HepG2 (cell line): ENCODE measurements around the gene SP9. TPM values are rescaled to one million over a fixed set of nuclear protein-coding genes. Genes with fewer than 3 reads are reported as not detected.

ENCODE experiments used
- ATAC-seq: fragments of 200-7000 bp; cut with Tn5 transposase; 3 replicates; pipeline ENCODE4 v1.9.1; 2020; ENCODE audit warnings: mild to moderate bottlenecking, moderate library complexity
- BruUV-seq: library from RNA; stranded (reverse); fragments of 400-500 nt; replicated peaks from 2 replicates; lab custom pipeline; 2021; lab: Mats Ljungman, UMichigan
- CTCF ChIA-PET: fragments of 300-600 bp; formaldehyde crosslinking; extraction: SDS; loops from one replicate; lab custom pipeline; 2021; ENCODE audit warnings: low total read pairs, inconsistent platforms, low intra/inter-chr PET ratio; lab: Yijun Ruan, JAX
- POLR2A ChIA-PET: fragments of 350-600 bp; sonication (Branson Sonifier 250); formaldehyde crosslinking; loops from one replicate; lab custom pipeline; 2020; ENCODE audit warnings: antibody characterized with exemption, inconsistent platforms; lab: Yijun Ruan, JAX
- DNase-seq: peaks from one replicate; pipeline ENCODE4 v3.0.0-alpha.2; 2015; ENCODE audit warnings: low spot score
- FAIRE-seq: peaks from 3 replicates; lab custom pipeline; 2011; peaks lifted over from hg19 to GRCh38; lab: Jason Lieb, UNC
- H2AFZ ChIP-seq: one replicate; pipeline ENCODE4 v1.6.1; 2011; ENCODE audit warnings: low read length, inconsistent platforms
- H3K27ac ChIP-seq: fragments of 300-600 bp; 3 replicates; pipeline ENCODE4 v1.8.0; 2011; ENCODE audit warnings: mixed run types, mild to moderate bottlenecking, mixed read lengths, low read length, inconsistent platforms; ENCODE audit not compliant: insufficient read depth; ENCODE audit errors: extremely low read length
- H3K27me3 ChIP-seq, 2 experiments: fragments of 200-600 bp in 1 of 2; 2 replicates in 1 of 2; 3 replicates in 1 of 2; pipeline versions ENCODE4 v1.6.0 to v1.8.0; 2011; ENCODE audit warnings: low read length in 2 of 2, mild to moderate bottlenecking in 2 of 2, moderate library complexity in 2 of 2, inconsistent platforms in 1 of 2; ENCODE audit not compliant: insufficient read depth in 2 of 2, control insufficient read depth in 1 of 2
- H3K36me3 ChIP-seq, 2 experiments: fragments of 200-600 bp in 1 of 2; replicated peaks in 1 of 2; 2 replicates in 1 of 2; 3 replicates in 1 of 2; pipeline versions ENCODE4 v1.5.1 to v1.8.0; 2011; ENCODE audit warnings: low read length in 2 of 2, inconsistent platforms in 1 of 2; ENCODE audit not compliant: insufficient read depth in 2 of 2, control insufficient read depth in 1 of 2
- H3K4me1 ChIP-seq: 2 replicates; pipeline ENCODE4 v1.5.1; 2012; ENCODE audit warnings: low read length, inconsistent platforms; ENCODE audit not compliant: insufficient read depth
- H3K4me2 ChIP-seq: 2 replicates; pipeline ENCODE4 v1.6.0; 2011; ENCODE audit warnings: low read depth, low read length, inconsistent platforms
- H3K4me3 ChIP-seq, 3 experiments: fragments of 200-600 bp in 1 of 3; sonication (generic), shearing (Covaris generic) in 1 of 3; replicated peaks in 1 of 3; 2 replicates each; pipeline ENCODE4 v1.5.1; 2011 to 2016; ENCODE audit warnings: low read length in 3 of 3, inconsistent platforms in 2 of 3, low read depth in 2 of 3, mild to moderate bottlenecking in 2 of 3, control low read depth in 1 of 3, mixed read lengths in 1 of 3; ENCODE audit not compliant: insufficient read depth in 1 of 3
- H3K79me2 ChIP-seq: one replicate; pipeline ENCODE4 v1.6.1; 2011; ENCODE audit warnings: low read length, inconsistent platforms; ENCODE audit not compliant: insufficient read depth
- H3K9ac ChIP-seq: 2 replicates; pipeline ENCODE4 v1.6.0; 2011; ENCODE audit warnings: mild to moderate bottlenecking, low read depth, low read length, inconsistent platforms; ENCODE audit not compliant: insufficient read depth
- H3K9me3 ChIP-seq: 2 replicates; pipeline ENCODE4 v1.5.1; 2012; ENCODE audit warnings: mild to moderate bottlenecking, low read length
- H4K20me1 ChIP-seq: 2 replicates; pipeline ENCODE4 v1.6.0; 2011; ENCODE audit warnings: inconsistent platforms, mild to moderate bottlenecking, low read length, moderate library complexity; ENCODE audit not compliant: insufficient read depth
- HOXA7 ChIP-seq: sonication (generic); formaldehyde crosslinking; IDR thresholded peaks from 2 replicates; pipeline ENCODE4 v1.8.1; 2022; ENCODE audit warnings: mild to moderate bottlenecking, missing genetic modification reagents, moderate library complexity
- ISL2 ChIP-seq: sonication (generic); formaldehyde crosslinking; IDR thresholded peaks from 2 replicates; pipeline ENCODE4 v1.5.0; 2020; ENCODE audit warnings: missing genetic modification reagents
- KLF9 ChIP-seq: IDR thresholded peaks from 2 replicates; pipeline ENCODE4 v1.6.1; 2016; ENCODE audit warnings: low read depth
- MTF2 ChIP-seq: sonication (generic); formaldehyde crosslinking; IDR thresholded peaks from 2 replicates; pipeline ENCODE4 v1.5.0; 2020; ENCODE audit warnings: missing genetic modification reagents, borderline replicate concordance
- RBFOX2 ChIP-seq: fragments of 200-400 bp; formaldehyde crosslinking; IDR thresholded peaks from 2 replicates; pipeline ENCODE4 v1.6.1; 2017; ENCODE audit warnings: low read depth, mild to moderate bottlenecking, low read length
- SAP130 ChIP-seq: IDR thresholded peaks from 2 replicates; pipeline ENCODE4 v1.6.1; 2016; ENCODE audit warnings: low read depth
- SCMH1 ChIP-seq: sonication (generic); formaldehyde crosslinking; IDR thresholded peaks from 2 replicates; pipeline ENCODE4 v1.9.0; 2021; ENCODE audit warnings: missing genetic modification reagents, mild to moderate bottlenecking, borderline replicate concordance
- SIN3B ChIP-seq: fragments of 150-350 bp; IDR thresholded peaks from 2 replicates; pipeline ENCODE4 v1.6.1; 2014; ENCODE audit warnings: low read length
- SIX1 ChIP-seq: sonication (generic); formaldehyde crosslinking; IDR thresholded peaks from 2 replicates; pipeline ENCODE4 v1.4.0; 2020; ENCODE audit warnings: missing genetic modification reagents, borderline replicate concordance
- SIX4 ChIP-seq: sonication (generic); formaldehyde crosslinking; IDR thresholded peaks from 2 replicates; pipeline ENCODE4 v1.4.0; 2020; ENCODE audit warnings: missing genetic modification reagents
- SOX6 ChIP-seq, 2 experiments: fragments of 450-650 bp in 1 of 2; sonication (generic) in 1 of 2; formaldehyde crosslinking in 1 of 2; IDR thresholded peaks; 2 replicates each; pipeline versions ENCODE4 v1.4.0 to v1.6.1; 2017 to 2020; ENCODE audit warnings: antibody characterized with exemption in 1 of 2, mild to moderate bottlenecking in 1 of 2, missing genetic modification reagents in 1 of 2
- TEAD3 ChIP-seq: optimal IDR thresholded peaks from 2 replicates; pipeline ENCODE3; 2016; ENCODE audit warnings: borderline replicate concordance
- XRCC5 ChIP-seq: fragments of 200-400 bp; formaldehyde crosslinking; optimal IDR thresholded peaks from 2 replicates; pipeline ENCODE3; 2017; ENCODE audit warnings: mild to moderate bottlenecking, low read length
- ZNF432 ChIP-seq: sonication (generic); formaldehyde crosslinking; IDR thresholded peaks from 2 replicates; pipeline ENCODE4 v1.5.0; 2020; ENCODE audit warnings: missing genetic modification reagents, mild to moderate bottlenecking, borderline replicate concordance
- ZNF512 ChIP-seq: sonication (generic); formaldehyde crosslinking; IDR thresholded peaks from 2 replicates; pipeline ENCODE4 v1.4.0; 2020; ENCODE audit warnings: mild to moderate bottlenecking, missing genetic modification reagents
- ZNF782 ChIP-seq: sonication (generic); formaldehyde crosslinking; IDR thresholded peaks from 2 replicates; pipeline ENCODE4 v1.4.0; 2020; ENCODE audit warnings: missing genetic modification reagents, mild to moderate bottlenecking, borderline replicate concordance
- ZNF800 ChIP-seq: sonication (generic); formaldehyde crosslinking; IDR thresholded peaks from 2 replicates; pipeline ENCODE4 v1.4.0; 2020; ENCODE audit warnings: missing genetic modification reagents
- WGBS: methylation state at CpG from one replicate; pipeline ENCODE4 v1.1.6; 2017; ENCODE audit warnings: low lambda C conversion rate; 5-methylcytosine and 5-hydroxymethylcytosine counted together
- in situ Hi-C: cut with HindIII; loops from 2 replicates; pipeline ENCODE4 v1.10.0; 2017; ENCODE audit warnings: low pct_unique_long_range_greater_than_20kb; ENCODE audit not compliant: extremely low pct_ligation_motif_present
- intact Hi-C: fragments of 100-400 bp; cut with micrococcal nuclease; formaldehyde crosslinking; loops from one replicate; pipeline ENCODE4 v1.10.0; 2022; ENCODE audit not compliant: unreplicated experiment
- polyA plus RNA-seq, 8 experiments: library from polyadenylated mRNA; depleted of rRNA in 3 of 8; stranded (reverse) in 7 of 8; unstranded in 1 of 8; fragments of >200 nt; fragmentation: Illumina TruSeq in 4 of 8; extraction: Trizol in 4 of 8; gene quantifications; 2 replicates each; pipeline versions ENCODE4 v1.2.1 to v1.2.3, GENCODE V29; 2011 to 2016; ENCODE audit warnings: low read depth in 4 of 8, missing spikeins in 1 of 8, mixed read lengths in 1 of 8; ENCODE audit not compliant: insufficient read depth in 1 of 8
- total RNA-seq, 5 experiments: library from RNA; depleted of rRNA; stranded (reverse); fragments of >200 nt; fragmentation: Illumina TruSeq; extraction: Trizol; gene quantifications; 2 replicates each; pipeline ENCODE4 v1.2.3, GENCODE V29; 2016; ENCODE audit warnings: low read depth in 1 of 5

Gene SP9
- total and polyA plus RNA-seq, 2 of the 13 experiments (the other 11 are each of a cell fraction or from before 2014, with no cell fraction given), result not detected

DNA sequence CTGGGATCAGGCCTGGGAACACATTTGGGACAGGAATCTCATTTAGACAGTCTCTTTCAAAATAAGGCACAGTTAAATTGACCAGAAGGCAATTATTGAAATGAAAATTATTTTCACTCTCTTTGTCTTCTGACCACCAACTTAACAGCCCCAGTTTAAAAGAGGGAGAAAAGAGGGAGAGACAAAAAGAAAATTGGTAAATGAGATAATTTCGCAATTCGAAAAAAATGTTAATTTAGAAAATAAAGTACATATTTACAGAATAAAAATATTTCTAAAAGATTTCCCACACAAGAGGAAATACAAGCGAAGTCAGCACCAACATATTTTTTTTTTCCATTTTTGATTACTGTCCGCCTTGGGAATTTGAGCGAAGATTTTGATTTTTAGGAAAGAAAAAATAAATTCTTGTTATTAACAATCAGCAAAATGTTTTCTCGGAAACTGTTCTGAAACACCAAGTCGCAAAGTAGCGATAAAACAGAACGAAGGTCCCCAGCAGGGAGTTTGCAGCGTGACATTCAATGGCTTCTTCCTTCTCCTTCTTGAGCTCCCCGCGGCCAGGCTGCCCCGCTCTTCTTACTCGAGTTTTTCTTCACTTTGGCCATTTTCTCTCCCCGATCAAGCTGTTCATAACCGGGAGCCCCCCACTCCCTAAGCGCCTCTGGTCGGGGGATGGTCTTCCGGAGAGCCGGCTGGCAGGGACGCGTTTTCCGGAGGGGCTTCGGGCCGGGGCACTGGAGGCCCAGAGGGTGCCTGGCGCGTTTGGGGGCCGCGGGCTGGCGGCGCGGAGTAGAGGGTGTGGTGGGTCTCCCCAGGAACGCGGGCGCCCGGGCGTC lies 5.0 kb downstream of the SP9 start (continued):
- TF ChIP-seq XRCC5, result peak; percentile 18
- TF ChIP-seq ZNF512 (CRISPR knock-in tag), result 0 out of 2 replicates have a peak, but pooled peaks have one; percentile 7

GRCh38 chr2:174340400-174341292 lies 5.9 kb downstream of the SP9 start:
- Histone ChIP-seq H3K27ac (no peak overlapping the region), H3K4me1 (peaks cover 57% of the 10 kb centered on the region), H3K9ac (peak overlapping the region; percentile 14; the same call in 1 of the 2 replicates), H3K36me3 (no peaks in the 10 kb centered on the region), H4K20me1 (peaks cover 3% of the 10 kb centered on the region; the same call in 1 of the 2 replicates), H3K9me3 (no peaks in the 10 kb centered on the region), H3K79me2 (no peaks in the 10 kb centered on the region), H2AFZ (no peak overlapping the region), H3K4me3 (peak overlapping the region; percentile 48 to 70 (median 59)), H3K27me3 (peaks cover 25 to 82% of the 10 kb centered on the region in 2 experiments; a peak in 4 of 5 replicates), H3K4me2 (peak overlapping the region; percentile 78)
- in situ Hi-C loops, result loop anchor here (5.0 to 10.0 kb wide), 4 partner anchors 183 to 938 kb away; no protein-coding TSS in a partner anchor
- DNase-seq, result peak; percentile 41
- no TSS peak for BruUV-seq
- no peak for FAIRE-seq
- intact Hi-C loops, result loop anchor here (1.0 to 5.0 kb wide), 6 partner anchors 182 to 938 kb away; partner anchors contain the start of gene SP3
- ChIA-PET CTCF (interaction anchor here (0.6 to 3.6 kb wide), 6 partner anchors 160 to 938 kb away, joined by 4 to 48 read pairs (median 8); no protein-coding TSS in a partner anchor), POLR2A (interaction anchor here (0.9 kb wide), 2 partner anchors 92 to 183 kb away, joined by 4 read pairs; partner anchors contain the start of gene OLA1)
- WGBS, result 23% methylated on average over 42 of the region's 70 CpGs
- ATAC-seq, result peak; percentile 70
- TF ChIP-seq SIN3B (no peak), ZNF800 (CRISPR knock-in tag) (peak; percentile 93; the same call in 1 of the 2 replicates), HOXA7 (CRISPR knock-in tag) (no peak), RBFOX2 (no peak), ISL2 (CRISPR knock-in tag) (0 out of 2 replicates have a peak, but pooled peaks have one; percentile 16), SIX4 (CRISPR knock-in tag) (no peak), SAP130 (CRISPR knock-in tag) (peak; percentile 23; the same call in 1 of the 2 replicates), SCMH1 (CRISPR knock-in tag) (0 out of 2 replicates have a peak, but pooled peaks have one; percentile 2), ZNF782 (CRISPR knock-in tag) (no peak), ZNF432 (CRISPR knock-in tag) (no peak), TEAD3 (CRISPR knock-in tag) (no peak), KLF9 (no peak), SIX1 (CRISPR knock-in tag) (no peak), MTF2 (CRISPR knock-in tag) (peak; percentile 96; the same call in 1 of the 2 replicates), SOX6 (IDR thresholded peaks at IDR 0.05) (no peak), SOX6 (CRISPR knock-in tag; IDR thresholded peaks at IDR 0.05) (peak; percentile 64)
